ENCODE data around the gene RHOA.
A peak's percentile ranks its signal among the peaks of the same experiment; 100 is the strongest.
"Not testable (repeated sequence)": the region's sequence is repeated elsewhere in the genome, so short reads cannot be mapped to it uniquely, and the experiment has no call there.

RHOA gene

DNA sequence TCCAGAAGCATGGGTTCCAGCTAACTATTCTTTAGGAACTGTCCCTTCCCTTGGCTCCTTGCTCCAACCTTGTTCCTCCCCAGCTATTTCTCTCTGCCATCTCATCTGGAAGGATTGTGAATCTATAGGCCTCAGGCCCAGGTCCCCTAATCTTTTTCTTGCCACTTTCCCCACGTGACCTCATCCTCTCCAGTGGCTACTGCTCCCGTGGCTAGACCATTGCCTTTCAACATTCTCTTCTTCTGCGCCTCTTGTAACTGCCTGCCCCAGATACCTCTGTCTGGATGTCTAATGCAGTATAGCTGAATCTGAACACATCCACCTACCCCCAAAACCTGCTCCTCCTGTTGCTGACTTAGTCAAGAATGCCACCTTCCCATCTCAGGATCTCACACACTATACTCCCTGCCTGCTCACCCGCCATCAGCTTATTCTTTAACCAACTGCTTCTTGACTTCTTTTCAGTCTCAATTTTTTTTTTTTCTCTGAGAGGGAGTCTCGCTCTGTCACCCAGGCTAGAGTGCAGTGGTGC, 58.8 kb downstream of the RHOA start:
- Histone ChIP-seq H3K27me3 (ENCODE audit: insufficient read depth, poor library complexity, severe bottlenecking) (no peaks in the 10 kb centered on the region), H3K4me3 (replicated peaks; ENCODE audit: insufficient read depth, low read length) (no peak overlapping the region), H3K27ac (replicated peaks) (peak overlapping the region; percentile 80)
- TF ChIP-seq POLR2AphosphoS5 (IDR thresholded peaks at IDR 0.05; ENCODE audit: low read depth) (0 out of 2 replicates have a peak, but pooled peaks have one; percentile 33), SPI1 (IDR thresholded peaks at IDR 0.05; ENCODE audit: borderline replicate concordance, low read depth) (no peak), GABPA (IDR thresholded peaks at IDR 0.05; ENCODE audit: low read depth) (no peak)
- TF ChIP-seq, protein P1, sequence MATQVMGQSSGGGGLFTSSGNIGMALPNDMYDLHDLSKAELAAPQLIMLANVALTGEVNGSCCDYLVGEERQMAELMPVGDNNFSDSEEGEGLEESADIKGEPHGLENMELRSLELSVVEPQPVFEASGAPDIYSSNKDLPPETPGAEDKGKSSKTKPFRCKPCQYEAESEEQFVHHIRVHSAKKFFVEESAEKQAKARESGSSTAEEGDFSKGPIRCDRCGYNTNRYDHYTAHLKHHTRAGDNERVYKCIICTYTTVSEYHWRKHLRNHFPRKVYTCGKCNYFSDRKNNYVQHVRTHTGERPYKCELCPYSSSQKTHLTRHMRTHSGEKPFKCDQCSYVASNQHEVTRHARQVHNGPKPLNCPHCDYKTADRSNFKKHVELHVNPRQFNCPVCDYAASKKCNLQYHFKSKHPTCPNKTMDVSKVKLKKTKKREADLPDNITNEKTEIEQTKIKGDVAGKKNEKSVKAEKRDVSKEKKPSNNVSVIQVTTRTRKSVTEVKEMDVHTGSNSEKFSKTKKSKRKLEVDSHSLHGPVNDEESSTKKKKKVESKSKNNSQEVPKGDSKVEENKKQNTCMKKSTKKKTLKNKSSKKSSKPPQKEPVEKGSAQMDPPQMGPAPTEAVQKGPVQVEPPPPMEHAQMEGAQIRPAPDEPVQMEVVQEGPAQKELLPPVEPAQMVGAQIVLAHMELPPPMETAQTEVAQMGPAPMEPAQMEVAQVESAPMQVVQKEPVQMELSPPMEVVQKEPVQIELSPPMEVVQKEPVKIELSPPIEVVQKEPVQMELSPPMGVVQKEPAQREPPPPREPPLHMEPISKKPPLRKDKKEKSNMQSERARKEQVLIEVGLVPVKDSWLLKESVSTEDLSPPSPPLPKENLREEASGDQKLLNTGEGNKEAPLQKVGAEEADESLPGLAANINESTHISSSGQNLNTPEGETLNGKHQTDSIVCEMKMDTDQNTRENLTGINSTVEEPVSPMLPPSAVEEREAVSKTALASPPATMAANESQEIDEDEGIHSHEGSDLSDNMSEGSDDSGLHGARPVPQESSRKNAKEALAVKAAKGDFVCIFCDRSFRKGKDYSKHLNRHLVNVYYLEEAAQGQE (IDR thresholded peaks at IDR 0.05; ENCODE audit: insufficient replicate concordance, low read depth): no peak
- TF ChIP-seq, protein P2, sequence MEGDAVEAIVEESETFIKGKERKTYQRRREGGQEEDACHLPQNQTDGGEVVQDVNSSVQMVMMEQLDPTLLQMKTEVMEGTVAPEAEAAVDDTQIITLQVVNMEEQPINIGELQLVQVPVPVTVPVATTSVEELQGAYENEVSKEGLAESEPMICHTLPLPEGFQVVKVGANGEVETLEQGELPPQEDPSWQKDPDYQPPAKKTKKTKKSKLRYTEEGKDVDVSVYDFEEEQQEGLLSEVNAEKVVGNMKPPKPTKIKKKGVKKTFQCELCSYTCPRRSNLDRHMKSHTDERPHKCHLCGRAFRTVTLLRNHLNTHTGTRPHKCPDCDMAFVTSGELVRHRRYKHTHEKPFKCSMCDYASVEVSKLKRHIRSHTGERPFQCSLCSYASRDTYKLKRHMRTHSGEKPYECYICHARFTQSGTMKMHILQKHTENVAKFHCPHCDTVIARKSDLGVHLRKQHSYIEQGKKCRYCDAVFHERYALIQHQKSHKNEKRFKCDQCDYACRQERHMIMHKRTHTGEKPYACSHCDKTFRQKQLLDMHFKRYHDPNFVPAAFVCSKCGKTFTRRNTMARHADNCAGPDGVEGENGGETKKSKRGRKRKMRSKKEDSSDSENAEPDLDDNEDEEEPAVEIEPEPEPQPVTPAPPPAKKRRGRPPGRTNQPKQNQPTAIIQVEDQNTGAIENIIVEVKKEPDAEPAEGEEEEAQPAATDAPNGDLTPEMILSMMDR (IDR thresholded peaks at IDR 0.05; ENCODE audit: insufficient read depth, low read length): no peak
- peak in 1 of 2 experiments; percentile 26 for DNase-seq (ENCODE audit: low read depth in 1 of 2, low spot score in 1 of 2)

DNA sequence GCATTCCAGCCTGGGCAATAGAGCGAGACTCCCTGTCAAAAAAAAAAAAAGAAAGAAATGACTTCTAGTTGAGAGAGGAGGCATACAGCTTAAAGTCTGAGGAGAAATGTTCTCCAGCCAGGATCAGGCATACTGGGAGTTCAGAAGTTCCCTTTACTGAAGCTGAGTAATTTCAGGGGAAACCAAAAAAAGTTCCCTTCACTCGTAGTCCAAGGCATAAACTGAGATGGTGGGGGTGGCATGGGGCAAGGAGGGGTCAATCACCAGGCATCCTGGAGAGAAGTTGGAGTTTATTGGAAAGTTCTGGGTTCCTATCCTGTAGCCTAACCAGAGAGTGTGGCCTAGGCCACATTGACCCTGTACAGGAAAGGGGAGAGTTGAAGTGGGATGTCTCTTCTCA, 59.5 kb downstream of the RHOA start:
- Histone ChIP-seq H3K27me3 (ENCODE audit: insufficient read depth, poor library complexity, severe bottlenecking) (no peaks in the 10 kb centered on the region), H3K27ac (replicated peaks) (peak overlapping the region; percentile 80), H3K4me3 (replicated peaks; ENCODE audit: insufficient read depth, low read length) (no peak overlapping the region)
- no peak for DNase-seq (ENCODE audit: low read depth in 1 of 2, low spot score in 1 of 2)
- no peak for TF ChIP-seq SPI1 (IDR thresholded peaks at IDR 0.05; ENCODE audit: borderline replicate concordance, low read depth)
- TF ChIP-seq GABPA (IDR thresholded peaks at IDR 0.05; ENCODE audit: low read depth): no peak
- no peak for TF ChIP-seq POLR2AphosphoS5 (IDR thresholded peaks at IDR 0.05; ENCODE audit: low read depth)
- TF ChIP-seq, protein P2 (IDR thresholded peaks at IDR 0.05; ENCODE audit: insufficient read depth, low read length): no peak
- TF ChIP-seq, protein P1 (IDR thresholded peaks at IDR 0.05; ENCODE audit: insufficient replicate concordance, low read depth): no peak

DNA sequence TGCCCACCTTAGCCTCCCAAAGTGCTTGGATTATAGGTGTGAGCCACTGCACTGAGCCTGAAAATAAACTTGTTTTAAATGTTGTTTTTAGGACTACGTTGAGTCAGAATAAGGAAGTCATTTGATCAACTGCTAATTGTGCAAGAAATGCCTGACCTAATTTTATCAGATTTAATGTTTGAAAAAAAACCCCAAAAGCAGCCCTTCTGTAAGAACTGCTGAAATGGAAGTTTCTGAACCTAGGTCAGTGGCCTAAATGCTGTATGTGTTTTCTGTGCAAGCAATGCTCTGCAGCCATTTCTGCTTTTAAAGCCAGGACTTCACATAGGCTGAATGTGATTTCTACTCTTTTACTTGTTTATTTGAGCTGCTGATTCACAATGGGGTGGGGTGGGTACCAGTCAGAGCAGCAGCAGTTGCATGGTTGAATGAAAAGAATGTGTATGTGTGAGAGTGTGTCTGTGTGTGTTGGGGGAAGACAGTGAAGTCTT, 60.2 kb downstream of the RHOA start:
- Histone ChIP-seq H3K27ac (replicated peaks) (peak overlapping the region; percentile 80), H3K27me3 (ENCODE audit: insufficient read depth, poor library complexity, severe bottlenecking) (no peaks in the 10 kb centered on the region), H3K4me3 (replicated peaks; ENCODE audit: insufficient read depth, low read length) (no peak overlapping the region)
- TF ChIP-seq SPI1 (IDR thresholded peaks at IDR 0.05; ENCODE audit: borderline replicate concordance, low read depth) (peak; percentile 93), POLR2AphosphoS5 (IDR thresholded peaks at IDR 0.05; ENCODE audit: low read depth) (no peak; the same call in 1 of the 2 replicates)
- DNase-seq (ENCODE audit: low read depth in 1 of 2, low spot score in 1 of 2): peak; percentile 46 to 68

DNA sequence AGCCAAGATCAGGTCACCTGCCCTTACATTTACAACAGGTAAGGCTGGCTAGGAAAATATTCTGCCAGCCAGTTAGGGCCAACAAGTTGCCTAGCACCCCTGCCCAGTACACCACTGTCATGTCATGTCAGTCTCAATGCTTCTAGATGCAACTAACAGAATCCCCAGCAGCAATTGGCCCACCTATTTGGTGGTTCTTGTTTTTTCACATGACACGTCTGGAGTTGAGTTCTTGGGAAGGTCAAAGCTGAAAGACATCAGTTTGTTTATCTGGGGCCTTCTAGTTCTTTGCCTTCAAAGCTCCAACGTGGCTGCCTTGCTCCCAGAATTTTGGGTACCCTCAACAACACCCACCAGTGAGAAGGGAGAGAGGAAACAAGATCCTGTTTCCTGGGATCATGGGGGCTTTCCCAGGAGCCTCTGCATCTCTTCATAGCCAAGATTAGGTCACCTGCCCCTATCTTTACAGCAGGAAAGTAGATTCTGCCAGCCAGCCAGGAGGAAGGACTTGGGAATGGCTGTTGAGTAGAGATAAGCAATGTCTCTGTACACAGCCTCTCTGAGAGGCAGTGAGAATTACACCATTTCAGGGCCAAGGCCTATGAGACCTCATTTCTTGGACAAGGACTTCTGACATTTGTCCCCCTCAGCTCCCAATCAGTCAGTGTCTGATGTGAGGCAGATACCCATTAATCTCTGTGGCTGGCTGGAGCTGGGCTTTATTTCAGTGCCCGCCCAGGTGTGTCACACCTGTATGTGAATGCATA, 62.2 kb downstream of the RHOA start:
- H3K27ac ChIP-seq (replicated peaks): 0 out of 2 replicates have a peak overlapping the region, but pooled peaks have one; percentile 14
- DNase-seq (ENCODE audit: low read depth in 1 of 2, low spot score in 1 of 2): no peak
- TF ChIP-seq, protein P2 (IDR thresholded peaks at IDR 0.05; ENCODE audit: insufficient read depth, low read length): no peak
- no peak for TF ChIP-seq GABPA (IDR thresholded peaks at IDR 0.05; ENCODE audit: low read depth)
- no peak for TF ChIP-seq POLR2AphosphoS5 (IDR thresholded peaks at IDR 0.05; ENCODE audit: low read depth)
- TF ChIP-seq SPI1 (IDR thresholded peaks at IDR 0.05; ENCODE audit: borderline replicate concordance, low read depth): no peak
- TF ChIP-seq, protein P1 (IDR thresholded peaks at IDR 0.05; ENCODE audit: insufficient replicate concordance, low read depth): no peak

DNA sequence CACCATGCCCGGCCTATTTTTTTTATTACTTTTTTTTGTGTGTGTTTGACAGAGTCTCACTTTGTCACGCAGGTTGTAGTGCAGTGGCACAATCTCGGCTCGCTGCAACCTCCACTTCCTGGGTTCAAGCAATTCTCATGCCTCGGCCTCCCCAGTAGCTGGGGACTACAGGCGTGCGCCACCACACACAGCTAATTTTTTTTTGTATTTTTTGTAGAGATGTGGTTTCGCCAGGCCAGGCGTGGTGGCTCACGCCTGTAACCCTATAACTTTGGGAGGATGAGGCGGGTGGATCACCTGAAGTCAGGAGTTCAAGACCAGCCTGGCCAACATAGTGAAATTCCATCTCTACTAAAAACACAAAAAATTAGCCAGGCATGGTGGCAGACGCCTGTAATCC, 63.4 kb downstream of the RHOA start:
- H3K4me3 ChIP-seq (replicated peaks; ENCODE audit: insufficient read depth, low read length); H3K27me3 ChIP-seq (ENCODE audit: insufficient read depth, poor library complexity, severe bottlenecking); H3K27ac ChIP-seq (replicated peaks); DNase-seq (ENCODE audit: low read depth in 1 of 2, low spot score in 1 of 2): not testable (repeated sequence)

More for the DNA sequence above, 62.2 kb downstream of the RHOA start:
- Histone ChIP-seq H3K4me3 (replicated peaks; ENCODE audit: insufficient read depth, low read length) (no peak overlapping the region), H3K27me3 (ENCODE audit: insufficient read depth, poor library complexity, severe bottlenecking) (no peaks in the 10 kb centered on the region)
